ENCODE data around the gene ABLIM1.

ABLIM1 gene

GRCh38 chr10:114491419-114491818 lies 166.7 kb downstream of the ABLIM1 start:
- H3K27ac ChIP-seq (ENCODE audit: low read length): no peak overlapping the region
- no peaks in the 10 kb centered on the region for H3K27me3 ChIP-seq (ENCODE audit: low read depth, low read length)
- H3K79me2 ChIP-seq (ENCODE audit: low read length): peaks cover 3% of the 10 kb centered on the region; the same call in 1 of the 2 replicates
- H3K9ac ChIP-seq (ENCODE audit: low read length): no peak overlapping the region
- H3K36me3 ChIP-seq (replicated peaks; ENCODE audit: low read depth, low read length): no peaks in the 10 kb centered on the region
- no peak overlapping the region for H3K4me3 ChIP-seq (ENCODE audit: low read length)
- no peaks in the 10 kb centered on the region for H4K20me1 ChIP-seq (ENCODE audit: insufficient read depth, low read length)
- no peaks in the 10 kb centered on the region for H3K9me3 ChIP-seq (ENCODE audit: insufficient read depth, low read length)
- H3K4me1 ChIP-seq (ENCODE audit: low read length): peaks cover 8% of the 10 kb centered on the region
- no peak for TF ChIP-seq EZH2phosphoT487 (IDR thresholded peaks at IDR 0.05; ENCODE audit: low read depth)
- no peak for TF ChIP-seq CTCF (IDR thresholded peaks at IDR 0.05; ENCODE audit: low read depth, low read length)
- no peak overlapping the region for H3K4me2 ChIP-seq (ENCODE audit: low read length)
- H2AFZ ChIP-seq (ENCODE audit: low read depth, low read length): no peak overlapping the region

GRCh38 chr10:114489521-114490310 lies 168.4 kb downstream of the ABLIM1 start:
- Histone ChIP-seq H2AFZ (ENCODE audit: low read depth, low read length) (no peak overlapping the region), H3K36me3 (replicated peaks; ENCODE audit: low read depth, low read length) (no peaks in the 10 kb centered on the region), H3K79me2 (ENCODE audit: low read length) (peaks cover 3% of the 10 kb centered on the region; the same call in 1 of the 2 replicates), H4K20me1 (ENCODE audit: insufficient read depth, low read length) (no peaks in the 10 kb centered on the region), H3K27me3 (ENCODE audit: low read depth, low read length) (no peaks in the 10 kb centered on the region), H3K9me3 (ENCODE audit: insufficient read depth, low read length) (no peaks in the 10 kb centered on the region), H3K4me2 (ENCODE audit: low read length) (no peak overlapping the region), H3K27ac (ENCODE audit: low read length) (no peak overlapping the region), H3K9ac (ENCODE audit: low read length) (no peak overlapping the region), H3K4me1 (ENCODE audit: low read length) (peaks cover 8% of the 10 kb centered on the region), H3K4me3 (ENCODE audit: low read length) (no peak overlapping the region)
- TF ChIP-seq EZH2phosphoT487 (IDR thresholded peaks at IDR 0.05; ENCODE audit: low read depth) (no peak), CTCF (IDR thresholded peaks at IDR 0.05; ENCODE audit: low read depth, low read length) (no peak)

GRCh38 chr10:114487815-114488536 lies 170.1 kb downstream of the ABLIM1 start:
- Histone ChIP-seq H3K36me3 (replicated peaks; ENCODE audit: low read depth, low read length) (no peaks in the 10 kb centered on the region), H4K20me1 (ENCODE audit: insufficient read depth, low read length) (no peaks in the 10 kb centered on the region), H3K27ac (ENCODE audit: low read length) (no peak overlapping the region), H2AFZ (ENCODE audit: low read depth, low read length) (no peak overlapping the region), H3K4me2 (ENCODE audit: low read length) (no peak overlapping the region), H3K27me3 (ENCODE audit: low read depth, low read length) (no peaks in the 10 kb centered on the region), H3K9me3 (ENCODE audit: insufficient read depth, low read length) (no peaks in the 10 kb centered on the region), H3K9ac (ENCODE audit: low read length) (no peak overlapping the region), H3K4me3 (ENCODE audit: low read length) (no peak overlapping the region), H3K4me1 (ENCODE audit: low read length) (peaks cover 5% of the 10 kb centered on the region), H3K79me2 (ENCODE audit: low read length) (peaks cover under 1% of the 10 kb centered on the region; the same call in 1 of the 2 replicates)
- TF ChIP-seq CTCF (IDR thresholded peaks at IDR 0.05; ENCODE audit: low read depth, low read length) (no peak), EZH2phosphoT487 (IDR thresholded peaks at IDR 0.05; ENCODE audit: low read depth) (no peak)
